HL-60 (cell line): Measurements from ENCODE around the gene SMIM31.

Source experiments
- DNase-seq, 2 experiments: peaks; one replicate each; pipeline ENCODE4 v3.0.0-alpha.2; 2010 to 2020; ENCODE audit warnings: low read depth in 1 of 2, low spot score in 1 of 2
- H3K27ac ChIP-seq: fragments of 250-450 bp; sonication (Bioruptor Pico); replicated peaks from 2 replicates; pipeline ENCODE4 v1.5.1; 2020; ENCODE audit warnings: mild to moderate bottlenecking, moderate library complexity
- H3K27me3 ChIP-seq: fragments of 250-450 bp; sonication (Bioruptor Pico); 2 replicates; pipeline ENCODE4 v1.5.1; 2021; ENCODE audit warnings: mild to moderate bottlenecking, moderate library complexity; ENCODE audit not compliant: insufficient read depth, poor library complexity, severe bottlenecking
- H3K4me3 ChIP-seq: replicated peaks from 2 replicates; pipeline ENCODE4 v1.5.1; 2011; ENCODE audit warnings: mild to moderate bottlenecking, control low read depth, low read length; ENCODE audit not compliant: insufficient read depth
- CTCF ChIP-seq: IDR thresholded peaks from one replicate; pipeline ENCODE4 v1.5.1; 2011; ENCODE audit warnings: low read length, control low read depth, inconsistent platforms; ENCODE audit not compliant: insufficient read depth
- GABPA ChIP-seq: IDR thresholded peaks from 2 replicates; pipeline ENCODE4 v1.6.1; 2012; ENCODE audit warnings: low read depth
- POLR2AphosphoS5 ChIP-seq: IDR thresholded peaks from 2 replicates; pipeline ENCODE4 v1.6.1; 2012; ENCODE audit warnings: low read depth
- SPI1 ChIP-seq: IDR thresholded peaks from 2 replicates; pipeline ENCODE4 v1.6.1; 2012; ENCODE audit warnings: low read depth, mild to moderate bottlenecking, borderline replicate concordance
- TF ChIP-seq, protein P1 (sequence below): IDR thresholded peaks from 2 replicates; pipeline ENCODE4 v1.6.1; 2012; ENCODE audit warnings: low read depth; ENCODE audit not compliant: insufficient replicate concordance

SMIM31 gene

GRCh38 chr4:164846566-164846965, 92.6 kb downstream of the SMIM31 start:
- DNase-seq: no peak
- Histone ChIP-seq H3K27me3 (no peaks in the 10 kb centered on the region), H3K27ac (no peak overlapping the region), H3K4me3 (no peak overlapping the region)
- TF ChIP-seq, protein P1, sequence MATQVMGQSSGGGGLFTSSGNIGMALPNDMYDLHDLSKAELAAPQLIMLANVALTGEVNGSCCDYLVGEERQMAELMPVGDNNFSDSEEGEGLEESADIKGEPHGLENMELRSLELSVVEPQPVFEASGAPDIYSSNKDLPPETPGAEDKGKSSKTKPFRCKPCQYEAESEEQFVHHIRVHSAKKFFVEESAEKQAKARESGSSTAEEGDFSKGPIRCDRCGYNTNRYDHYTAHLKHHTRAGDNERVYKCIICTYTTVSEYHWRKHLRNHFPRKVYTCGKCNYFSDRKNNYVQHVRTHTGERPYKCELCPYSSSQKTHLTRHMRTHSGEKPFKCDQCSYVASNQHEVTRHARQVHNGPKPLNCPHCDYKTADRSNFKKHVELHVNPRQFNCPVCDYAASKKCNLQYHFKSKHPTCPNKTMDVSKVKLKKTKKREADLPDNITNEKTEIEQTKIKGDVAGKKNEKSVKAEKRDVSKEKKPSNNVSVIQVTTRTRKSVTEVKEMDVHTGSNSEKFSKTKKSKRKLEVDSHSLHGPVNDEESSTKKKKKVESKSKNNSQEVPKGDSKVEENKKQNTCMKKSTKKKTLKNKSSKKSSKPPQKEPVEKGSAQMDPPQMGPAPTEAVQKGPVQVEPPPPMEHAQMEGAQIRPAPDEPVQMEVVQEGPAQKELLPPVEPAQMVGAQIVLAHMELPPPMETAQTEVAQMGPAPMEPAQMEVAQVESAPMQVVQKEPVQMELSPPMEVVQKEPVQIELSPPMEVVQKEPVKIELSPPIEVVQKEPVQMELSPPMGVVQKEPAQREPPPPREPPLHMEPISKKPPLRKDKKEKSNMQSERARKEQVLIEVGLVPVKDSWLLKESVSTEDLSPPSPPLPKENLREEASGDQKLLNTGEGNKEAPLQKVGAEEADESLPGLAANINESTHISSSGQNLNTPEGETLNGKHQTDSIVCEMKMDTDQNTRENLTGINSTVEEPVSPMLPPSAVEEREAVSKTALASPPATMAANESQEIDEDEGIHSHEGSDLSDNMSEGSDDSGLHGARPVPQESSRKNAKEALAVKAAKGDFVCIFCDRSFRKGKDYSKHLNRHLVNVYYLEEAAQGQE: no peak
- TF ChIP-seq SPI1 (no peak), GABPA (no peak), POLR2AphosphoS5 (no peak), CTCF (no peak)

DNA sequence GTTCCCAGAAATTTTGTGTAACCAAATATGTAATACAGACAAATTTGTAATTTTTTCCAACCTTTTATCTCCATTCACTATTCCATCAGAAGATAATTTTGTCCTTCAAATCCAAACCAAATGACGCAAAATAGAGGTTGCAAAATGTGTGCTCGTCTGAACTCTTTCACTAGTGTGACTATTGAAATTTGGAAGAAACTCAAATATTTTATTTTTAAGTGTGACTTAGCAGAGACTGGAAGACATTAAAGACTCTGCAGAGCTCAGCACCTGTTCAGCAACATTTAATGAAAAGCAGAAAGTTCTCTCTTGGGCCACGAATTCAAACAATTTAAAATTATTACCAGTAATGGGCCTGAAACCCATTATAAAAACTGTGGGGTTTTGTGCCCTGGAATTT, 93.1 kb downstream of the SMIM31 start:
- no peak overlapping the region for H3K27ac ChIP-seq
- no peak overlapping the region for H3K4me3 ChIP-seq
- TF ChIP-seq SPI1: no peak
- no peak for TF ChIP-seq POLR2AphosphoS5
- no peak for TF ChIP-seq GABPA
- TF ChIP-seq, protein P1: no peak
- no peak for TF ChIP-seq CTCF
- DNase-seq: no peak
- no peaks in the 10 kb centered on the region for H3K27me3 ChIP-seq

DNA sequence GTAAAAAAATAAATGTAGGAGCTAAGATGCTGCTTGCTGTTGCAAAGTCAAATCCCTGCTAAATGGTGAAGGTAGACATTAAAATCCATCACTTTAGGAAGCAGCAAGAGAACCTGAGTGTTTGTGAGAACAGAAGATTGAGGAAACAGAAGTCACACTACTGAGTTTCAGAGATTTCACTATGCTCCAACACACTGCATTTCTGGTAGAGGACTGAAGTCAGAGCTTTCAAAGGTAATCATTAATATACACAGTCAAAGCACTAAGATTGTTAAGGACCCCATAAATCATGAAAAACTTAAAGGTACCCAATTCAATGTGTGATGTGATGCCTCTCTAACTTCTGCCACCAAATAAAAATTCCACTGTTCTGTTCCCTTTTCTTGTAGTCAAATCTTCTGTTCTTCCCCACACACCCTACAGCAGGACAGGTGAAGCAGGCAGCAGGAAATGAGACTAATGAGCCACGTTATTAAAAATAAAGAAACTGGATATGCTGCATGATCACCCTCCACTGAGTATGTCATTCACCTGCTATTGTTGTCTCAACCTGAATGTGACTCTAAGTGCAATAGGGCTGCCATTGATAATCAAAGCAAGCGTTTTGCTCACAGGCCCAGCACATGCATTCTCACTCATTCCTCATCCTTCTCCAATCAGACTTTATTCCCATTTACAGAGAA, 94.2 kb downstream of the SMIM31 start:
- no peak for TF ChIP-seq CTCF
- TF ChIP-seq, protein P1: no peak
- no peak for TF ChIP-seq SPI1
- no peak for TF ChIP-seq GABPA
- TF ChIP-seq POLR2AphosphoS5: no peak
- H3K27ac ChIP-seq: no peak overlapping the region
- no peak overlapping the region for H3K4me3 ChIP-seq
- DNase-seq: no peak
- no peaks in the 10 kb centered on the region for H3K27me3 ChIP-seq
